ENCODE results near the gene NEU4.

DNA sequence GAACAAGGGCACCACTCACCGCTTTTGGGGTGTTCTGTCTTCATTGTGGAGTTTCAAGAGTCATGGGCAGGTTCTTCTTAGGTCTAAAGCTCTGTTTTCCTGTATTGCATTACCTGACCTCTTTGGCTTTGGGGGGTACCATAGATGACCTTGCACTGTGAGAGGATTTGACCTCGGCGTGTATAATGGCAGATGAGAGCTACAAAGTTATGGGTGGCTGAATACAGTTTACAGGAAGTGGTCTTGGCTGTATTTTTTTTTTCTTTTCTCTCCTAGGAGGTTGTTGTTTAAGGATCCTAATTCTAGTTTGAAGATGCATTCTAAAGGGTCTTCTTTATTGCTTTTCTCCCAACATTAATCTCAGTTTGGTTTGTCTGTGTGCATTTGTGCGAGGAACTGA lies 20.9 kb upstream of the NEU4 start:
- TF ChIP-seq, protein P1, sequence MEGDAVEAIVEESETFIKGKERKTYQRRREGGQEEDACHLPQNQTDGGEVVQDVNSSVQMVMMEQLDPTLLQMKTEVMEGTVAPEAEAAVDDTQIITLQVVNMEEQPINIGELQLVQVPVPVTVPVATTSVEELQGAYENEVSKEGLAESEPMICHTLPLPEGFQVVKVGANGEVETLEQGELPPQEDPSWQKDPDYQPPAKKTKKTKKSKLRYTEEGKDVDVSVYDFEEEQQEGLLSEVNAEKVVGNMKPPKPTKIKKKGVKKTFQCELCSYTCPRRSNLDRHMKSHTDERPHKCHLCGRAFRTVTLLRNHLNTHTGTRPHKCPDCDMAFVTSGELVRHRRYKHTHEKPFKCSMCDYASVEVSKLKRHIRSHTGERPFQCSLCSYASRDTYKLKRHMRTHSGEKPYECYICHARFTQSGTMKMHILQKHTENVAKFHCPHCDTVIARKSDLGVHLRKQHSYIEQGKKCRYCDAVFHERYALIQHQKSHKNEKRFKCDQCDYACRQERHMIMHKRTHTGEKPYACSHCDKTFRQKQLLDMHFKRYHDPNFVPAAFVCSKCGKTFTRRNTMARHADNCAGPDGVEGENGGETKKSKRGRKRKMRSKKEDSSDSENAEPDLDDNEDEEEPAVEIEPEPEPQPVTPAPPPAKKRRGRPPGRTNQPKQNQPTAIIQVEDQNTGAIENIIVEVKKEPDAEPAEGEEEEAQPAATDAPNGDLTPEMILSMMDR (IDR thresholded peaks at IDR 0.05): no peak
- TF ChIP-seq POLR2A (IDR thresholded peaks at IDR 0.05): no peak

Measured in testis (tissue), 2 donors.